NCI-H2171 (cell line): ENCODE results near the gene FLRT2.

Source experiments
- DNase-seq: peaks from one replicate; lab custom pipeline; 2025; lab: John Stamatoyannopoulos, UW

The FLRT2 gene, protein sequence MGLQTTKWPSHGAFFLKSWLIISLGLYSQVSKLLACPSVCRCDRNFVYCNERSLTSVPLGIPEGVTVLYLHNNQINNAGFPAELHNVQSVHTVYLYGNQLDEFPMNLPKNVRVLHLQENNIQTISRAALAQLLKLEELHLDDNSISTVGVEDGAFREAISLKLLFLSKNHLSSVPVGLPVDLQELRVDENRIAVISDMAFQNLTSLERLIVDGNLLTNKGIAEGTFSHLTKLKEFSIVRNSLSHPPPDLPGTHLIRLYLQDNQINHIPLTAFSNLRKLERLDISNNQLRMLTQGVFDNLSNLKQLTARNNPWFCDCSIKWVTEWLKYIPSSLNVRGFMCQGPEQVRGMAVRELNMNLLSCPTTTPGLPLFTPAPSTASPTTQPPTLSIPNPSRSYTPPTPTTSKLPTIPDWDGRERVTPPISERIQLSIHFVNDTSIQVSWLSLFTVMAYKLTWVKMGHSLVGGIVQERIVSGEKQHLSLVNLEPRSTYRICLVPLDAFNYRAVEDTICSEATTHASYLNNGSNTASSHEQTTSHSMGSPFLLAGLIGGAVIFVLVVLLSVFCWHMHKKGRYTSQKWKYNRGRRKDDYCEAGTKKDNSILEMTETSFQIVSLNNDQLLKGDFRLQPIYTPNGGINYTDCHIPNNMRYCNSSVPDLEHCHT

GRCh38 chr14:85529803-85530574 is at the start of gene FLRT2:
Gene FLRT2, plus strand, starts transcription at chr14:85530144. Its CDS starts 91,371 bp downstream, at chr14:85621515.
- DNase-seq = no peak

- DNase-seq = no peak
Measured at GRCh38 chr14:85481471-85481870, 48.5 kb upstream of the FLRT2 start.

DNA sequence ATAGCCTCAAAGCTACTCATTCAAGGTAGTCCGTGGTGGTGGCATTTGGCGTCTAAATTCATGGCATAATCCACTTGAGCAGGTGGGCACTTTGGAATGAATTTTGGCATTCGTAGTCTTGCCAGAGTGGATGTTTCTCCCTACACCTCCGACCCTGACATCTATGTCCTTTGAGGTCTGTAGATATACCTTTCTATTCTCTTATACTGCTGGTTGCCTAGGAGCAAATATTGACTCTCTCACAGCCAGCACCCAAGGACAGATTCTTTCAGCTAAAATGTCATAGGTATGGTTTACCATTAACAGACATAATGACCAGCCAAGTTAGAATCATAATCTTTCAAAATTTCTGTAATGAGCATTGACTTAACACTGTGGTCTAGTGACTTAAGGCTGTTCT is 47.4 kb upstream of the FLRT2 start:
- DNase-seq = no peak

GRCh38 chr14:85483037-85483436 is 46.9 kb upstream of the FLRT2 start:
- no peak for DNase-seq

GRCh38 chr14:85483652-85484051 is 46.3 kb upstream of the FLRT2 start:
- DNase-seq = no peak

- no peak for DNase-seq
Measured at GRCh38 chr14:85487215-85487614, 42.7 kb upstream of the FLRT2 start.

- no peak for DNase-seq
Measured at GRCh38 chr14:85501751-85502150, 28.2 kb upstream of the FLRT2 start.

DNA sequence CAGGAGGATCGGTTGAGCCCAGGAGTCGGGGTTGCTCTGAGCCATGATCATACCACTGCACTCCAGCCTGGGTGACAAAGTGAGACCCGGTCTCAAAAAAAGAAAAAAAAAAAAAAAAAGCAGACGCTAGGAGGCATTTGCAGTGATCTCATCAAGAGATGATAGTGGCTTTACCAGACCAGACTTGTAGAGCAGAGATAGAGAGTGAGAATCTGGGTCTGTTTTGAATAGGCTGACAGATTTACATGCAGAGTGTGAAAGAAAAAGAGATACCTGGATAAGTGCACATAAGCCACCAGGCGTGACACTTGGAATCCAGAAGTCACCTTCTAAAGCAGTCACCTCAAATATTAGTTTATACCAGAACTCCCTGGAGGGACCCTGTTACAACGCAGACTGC is 21.1 kb upstream of the FLRT2 start:
- DNase-seq = no peak

- DNase-seq = no peak
Measured at GRCh38 chr14:85512451-85512850, 17.5 kb upstream of the FLRT2 start.

DNA sequence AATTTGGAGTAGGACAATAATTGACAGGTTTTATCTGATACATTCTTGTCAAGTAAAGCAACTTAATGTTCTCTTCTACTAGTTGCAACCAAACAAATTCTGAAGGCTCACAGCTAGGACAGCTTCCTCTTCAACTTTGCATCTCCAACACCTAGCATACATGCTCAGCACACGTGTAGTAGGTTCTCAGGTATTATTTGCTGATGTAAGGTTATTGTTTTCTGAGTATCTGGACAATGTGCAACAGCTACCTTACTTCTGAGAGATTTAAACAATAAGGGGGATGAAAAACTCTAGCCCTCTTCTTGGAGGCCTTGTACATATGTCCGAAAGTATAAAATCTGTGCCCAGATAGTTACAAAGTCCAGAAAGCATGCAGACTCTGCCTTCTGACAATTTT is 15.5 kb upstream of the FLRT2 start:
- DNase-seq = no peak

GRCh38 chr14:85516239-85517113 is 13.5 kb upstream of the FLRT2 start:
- DNase-seq = no peak

- no peak for DNase-seq
Measured at GRCh38 chr14:85517114-85517688, 12.7 kb upstream of the FLRT2 start.

DNA sequence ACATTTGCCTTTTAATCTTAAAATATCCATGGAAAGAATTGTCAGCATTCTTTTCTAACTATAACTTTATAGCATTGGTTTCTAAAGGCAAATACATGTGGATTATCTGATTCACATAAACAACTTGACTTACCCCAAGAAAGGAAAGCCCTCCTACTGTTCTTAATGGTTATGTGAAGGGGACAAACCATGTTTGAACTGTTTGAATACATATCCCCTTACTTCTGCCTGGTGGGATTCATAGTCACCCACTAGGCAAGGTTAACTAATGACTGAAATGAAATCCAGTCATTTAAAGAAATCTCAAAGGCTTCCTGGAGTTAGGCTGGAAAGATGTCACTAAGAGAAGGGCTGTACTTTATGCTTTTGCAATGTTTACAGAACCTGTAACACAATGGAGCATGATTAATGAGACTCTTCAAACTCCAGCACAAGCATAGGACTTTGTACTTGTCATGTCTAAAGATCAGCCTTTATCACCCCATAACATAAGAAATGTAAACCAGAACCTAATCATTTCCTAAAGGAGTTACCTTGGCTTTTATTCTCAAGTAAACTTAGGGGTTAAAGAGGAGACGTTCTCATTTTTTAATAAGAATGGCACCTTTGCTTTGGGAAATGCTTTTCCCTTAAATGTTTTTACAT is 10.2 kb upstream of the FLRT2 start:
- no peak for DNase-seq

DNA sequence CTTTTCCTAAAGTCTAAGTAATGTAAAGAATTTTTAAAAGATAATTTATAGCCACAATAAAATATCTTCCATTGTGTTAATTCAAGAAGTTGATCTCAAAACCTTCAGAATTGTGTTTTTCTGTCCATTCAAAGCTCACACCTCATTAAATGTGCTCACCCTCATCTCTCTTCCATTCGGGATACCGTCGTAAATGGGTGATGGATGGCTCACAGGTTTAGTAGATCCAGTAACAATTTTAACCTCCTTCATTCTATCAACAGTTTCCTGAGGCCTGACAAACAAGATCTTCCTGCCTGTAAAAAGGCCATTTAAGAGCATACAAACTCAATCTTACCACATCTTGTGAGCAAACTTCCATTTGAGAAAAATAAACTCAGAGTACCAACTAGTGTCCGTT is 9.4 kb upstream of the FLRT2 start:
- no peak for DNase-seq

- no peak for DNase-seq
Measured at GRCh38 chr14:85523624-85524023, 6.3 kb upstream of the FLRT2 start.

GRCh38 chr14:85527006-85527405 is 2.9 kb upstream of the FLRT2 start:
- no peak for DNase-seq

- DNase-seq = no peak
Measured at GRCh38 chr14:85527445-85528035, 2.4 kb upstream of the FLRT2 start.

- DNase-seq = peak; percentile 38
Measured at GRCh38 chr14:85528080-85528896, 1.7 kb upstream of the FLRT2 start.

GRCh38 chr14:85528897-85529631 is 880 bp upstream of the FLRT2 start:
- DNase-seq = no peak
